GM19238 (cell line): ENCODE data around the gene CRYBG1.
"Not testable (repeated sequence)": the region's sequence is repeated elsewhere in the genome, so short reads cannot be mapped to it uniquely, and the experiment has no call there.

Experiments
- DNase-seq: peaks from one replicate; pipeline ENCODE4 v3.0.0; 2011; ENCODE audit warnings: low spot score; ENCODE audit not compliant: insufficient read length

The CRYBG1 gene

GRCh38 chr6:106502559-106502958, 142.0 kb downstream of the CRYBG1 start:
- no peak for DNase-seq

- no peak for DNase-seq
These were observed 147.8 kb downstream of the CRYBG1 start for GRCh38 chr6:106508277-106508676.

DNA sequence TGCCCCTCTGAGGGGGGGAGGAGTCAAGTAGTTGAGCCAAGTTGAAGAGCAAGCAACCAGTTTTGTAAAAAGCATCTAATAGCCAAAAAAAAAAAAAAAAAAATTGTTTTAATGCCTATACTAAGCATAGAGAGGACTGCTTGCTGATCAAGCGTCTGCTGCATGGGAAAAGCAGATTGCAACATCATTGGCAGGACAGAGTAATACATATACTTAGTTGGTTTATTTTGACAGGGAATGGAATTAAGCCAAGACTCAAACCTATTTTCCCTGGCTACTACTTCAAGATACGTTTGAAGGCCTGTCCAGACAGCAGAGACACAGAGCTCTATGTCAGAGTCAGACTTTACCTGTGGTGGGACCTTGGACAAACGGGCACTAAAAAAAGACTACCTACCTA, 148.3 kb downstream of the CRYBG1 start:
- no peak for DNase-seq

GRCh38 chr6:106509420-106510089, 149.0 kb downstream of the CRYBG1 start:
- no peak for DNase-seq

GRCh38 chr6:106510090-106510970, 149.8 kb downstream of the CRYBG1 start:
- peak; percentile 57 for DNase-seq

DNA sequence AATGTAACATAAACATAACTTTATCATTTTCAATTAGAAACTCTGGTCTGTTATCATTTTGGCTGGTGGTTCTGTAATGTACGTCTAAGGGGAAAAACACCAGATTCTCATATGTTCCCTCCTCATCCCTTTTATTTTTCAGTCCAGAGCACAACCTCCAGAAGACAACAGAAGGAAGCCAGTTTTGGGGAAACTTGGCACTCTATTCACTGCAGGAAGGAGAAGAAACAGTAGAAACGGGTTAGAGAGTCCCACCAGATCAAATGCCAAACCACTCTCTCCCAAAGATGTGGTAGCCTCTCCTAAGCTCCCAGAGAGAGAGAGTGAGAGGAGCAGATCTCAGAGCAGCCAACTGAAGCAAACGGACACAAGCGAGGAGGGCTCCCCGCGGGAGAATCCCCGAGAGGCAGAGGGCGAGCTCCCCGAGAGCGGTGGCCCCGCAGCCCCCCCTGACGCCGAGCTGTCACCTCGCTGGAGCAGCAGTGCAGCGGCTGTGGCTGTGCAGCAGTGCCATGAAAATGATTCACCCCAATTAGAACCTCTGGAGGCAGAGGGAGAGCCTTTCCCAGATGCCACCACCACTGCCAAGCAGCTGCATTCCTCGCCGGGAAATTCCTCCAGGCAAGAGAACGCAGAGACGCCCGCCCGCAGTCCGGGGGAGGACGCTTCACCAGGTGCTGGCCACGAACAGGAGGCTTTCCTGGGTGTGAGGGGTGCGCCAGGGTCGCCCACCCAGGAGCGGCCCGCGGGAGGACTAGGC, 151.0 kb downstream of the CRYBG1 start:
- no peak for DNase-seq

- DNase-seq = peak; percentile 49
These were observed 151.8 kb downstream of the CRYBG1 start for GRCh38 chr6:106512048-106512967.

GRCh38 chr6:106512968-106513574, 152.6 kb downstream of the CRYBG1 start:
- DNase-seq = no peak

DNA sequence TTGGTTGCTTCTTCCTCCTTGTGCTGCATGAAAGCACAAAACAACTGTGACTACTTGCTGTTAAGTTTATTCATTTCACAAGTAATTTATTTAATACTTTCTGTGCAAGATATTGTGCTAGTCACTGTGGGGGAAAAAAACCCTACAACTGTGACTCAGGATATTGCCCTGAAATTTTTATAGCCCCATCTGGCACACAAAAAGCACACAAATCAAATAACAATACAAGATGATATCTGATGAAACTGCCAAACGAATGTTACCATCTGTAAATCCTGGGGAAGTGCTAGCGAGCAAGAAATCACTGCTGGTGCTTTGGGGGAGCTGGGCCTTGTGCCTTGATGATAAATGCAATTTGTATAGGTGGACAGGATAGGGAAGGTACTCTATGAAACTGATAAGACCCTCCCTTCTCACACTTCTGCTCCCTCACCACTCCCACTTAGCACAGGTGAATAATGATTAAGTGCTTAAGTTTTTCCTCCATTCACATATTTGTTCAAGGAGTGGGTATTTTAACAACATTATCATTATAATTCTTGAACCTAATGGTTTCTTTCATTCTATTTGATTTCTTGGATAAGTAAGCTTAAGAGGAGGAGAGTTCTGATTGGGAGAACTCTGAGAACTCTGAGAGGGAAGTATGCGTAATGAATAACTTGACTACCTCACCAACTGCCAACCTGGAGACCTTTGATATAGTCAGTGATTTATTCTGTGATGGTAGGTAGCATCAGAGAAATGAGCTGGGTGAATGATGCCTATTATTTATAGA, 153.5 kb downstream of the CRYBG1 start:
- no peak for DNase-seq

- DNase-seq = no peak
These were observed 154.0 kb downstream of the CRYBG1 start for GRCh38 chr6:106514583-106514885.

GRCh38 chr6:106515582-106515981, 155.1 kb downstream of the CRYBG1 start:
- not testable (repeated sequence) for DNase-seq

DNA sequence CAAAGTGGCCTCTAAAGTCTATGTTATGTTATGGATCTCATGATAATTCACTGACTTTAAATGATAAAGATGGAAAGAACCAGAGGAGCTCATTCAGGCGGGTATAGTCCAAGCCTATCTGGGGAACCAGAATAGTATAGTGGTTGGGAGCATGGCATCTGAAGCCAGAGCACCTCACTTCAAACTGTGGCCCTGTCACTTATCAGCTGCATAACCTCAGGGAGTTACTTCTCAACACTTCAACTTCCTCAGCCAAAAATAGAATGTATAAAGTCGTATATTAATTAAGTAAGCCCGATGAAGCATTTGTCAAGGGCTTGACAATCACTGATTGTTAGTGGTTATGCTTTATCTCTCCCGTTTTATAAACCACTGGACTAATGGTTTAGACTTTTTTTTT, 156.1 kb downstream of the CRYBG1 start:
- DNase-seq = no peak

- no peak for DNase-seq
These were observed 157.2 kb downstream of the CRYBG1 start for GRCh38 chr6:106517706-106518105.

DNA sequence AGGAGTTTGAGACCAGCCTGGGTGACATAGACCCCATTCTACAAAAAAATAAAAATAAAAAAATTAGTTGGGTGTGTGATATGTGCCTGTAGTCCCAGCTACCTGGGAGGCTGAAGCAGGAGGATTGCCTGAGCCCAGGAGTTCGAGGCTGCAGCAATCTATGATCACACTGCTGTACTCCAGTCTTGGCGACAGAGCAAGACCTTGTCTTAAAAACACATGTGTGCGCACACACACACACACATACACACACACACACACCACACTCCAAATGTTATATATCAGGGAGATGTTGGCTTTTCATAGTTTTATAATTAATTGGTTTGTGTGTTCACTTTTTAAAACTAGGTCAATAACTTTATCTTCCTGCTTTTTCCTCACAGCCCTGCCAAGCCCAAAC, 158.2 kb downstream of the CRYBG1 start:
- no peak for DNase-seq

DNA sequence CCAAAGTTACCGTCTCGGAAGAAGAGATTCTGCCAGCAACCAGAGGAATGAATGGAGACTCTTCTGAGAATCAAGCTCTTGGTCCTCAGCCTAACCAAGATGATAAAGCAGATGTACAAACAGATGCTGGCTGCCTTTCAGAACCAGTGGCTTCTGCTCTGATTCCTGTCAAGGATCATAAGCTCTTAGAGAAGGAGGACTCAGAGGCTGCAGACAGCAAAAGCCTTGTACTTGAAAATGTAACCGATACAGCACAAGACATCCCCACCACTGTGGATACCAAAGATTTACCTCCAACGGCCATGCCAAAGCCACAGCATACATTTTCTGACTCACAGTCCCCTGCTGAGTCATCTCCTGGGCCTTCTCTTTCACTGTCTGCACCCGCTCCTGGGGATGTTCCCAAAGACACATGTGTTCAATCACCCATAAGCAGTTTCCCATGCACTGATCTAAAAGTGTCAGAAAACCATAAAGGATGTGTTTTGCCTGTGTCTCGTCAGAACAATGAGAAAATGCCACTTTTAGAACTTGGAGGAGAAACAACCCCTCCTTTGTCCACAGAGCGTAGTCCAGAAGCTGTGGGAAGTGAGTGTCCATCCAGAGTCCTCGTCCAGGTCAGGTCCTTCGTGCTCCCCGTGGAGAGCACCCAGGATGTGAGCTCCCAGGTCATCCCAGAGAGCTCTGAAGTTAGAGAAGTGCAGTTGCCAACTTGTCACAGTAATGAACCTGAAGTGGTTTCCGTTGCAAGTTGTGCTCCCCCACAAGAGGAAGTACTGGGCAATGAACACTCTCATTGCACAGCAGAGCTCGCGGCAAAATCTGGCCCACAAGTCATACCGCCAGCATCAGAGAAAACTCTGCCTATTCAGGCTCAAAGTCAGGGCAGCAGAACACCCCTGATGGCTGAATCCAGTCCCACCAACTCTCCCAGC, 159.2 kb downstream of the CRYBG1 start:
- DNase-seq = no peak

DNA sequence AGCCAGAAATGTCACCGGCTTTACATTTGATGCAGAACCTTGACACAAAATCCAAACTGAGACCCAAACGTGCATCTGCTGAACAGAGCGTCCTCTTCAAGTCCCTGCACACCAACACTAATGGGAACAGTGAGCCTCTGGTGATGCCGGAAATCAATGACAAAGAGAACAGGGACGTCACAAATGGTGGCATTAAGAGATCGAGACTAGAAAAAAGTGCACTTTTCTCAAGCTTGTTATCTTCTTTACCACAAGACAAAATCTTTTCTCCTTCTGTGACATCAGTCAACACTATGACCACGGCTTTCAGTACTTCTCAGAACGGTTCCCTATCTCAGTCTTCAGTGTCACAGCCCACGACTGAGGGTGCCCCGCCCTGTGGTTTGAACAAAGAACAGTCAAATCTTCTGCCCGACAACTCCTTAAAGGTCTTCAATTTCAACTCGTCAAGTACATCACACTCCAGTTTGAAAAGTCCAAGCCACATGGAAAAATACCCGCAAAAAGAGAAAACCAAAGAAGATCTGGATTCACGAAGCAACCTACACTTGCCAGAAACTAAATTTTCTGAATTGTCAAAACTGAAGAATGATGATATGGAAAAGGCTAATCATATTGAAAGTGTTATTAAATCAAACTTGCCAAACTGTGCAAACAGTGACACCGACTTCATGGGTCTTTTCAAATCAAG, 160.3 kb downstream of the CRYBG1 start:
- DNase-seq = peak; percentile 39

DNA sequence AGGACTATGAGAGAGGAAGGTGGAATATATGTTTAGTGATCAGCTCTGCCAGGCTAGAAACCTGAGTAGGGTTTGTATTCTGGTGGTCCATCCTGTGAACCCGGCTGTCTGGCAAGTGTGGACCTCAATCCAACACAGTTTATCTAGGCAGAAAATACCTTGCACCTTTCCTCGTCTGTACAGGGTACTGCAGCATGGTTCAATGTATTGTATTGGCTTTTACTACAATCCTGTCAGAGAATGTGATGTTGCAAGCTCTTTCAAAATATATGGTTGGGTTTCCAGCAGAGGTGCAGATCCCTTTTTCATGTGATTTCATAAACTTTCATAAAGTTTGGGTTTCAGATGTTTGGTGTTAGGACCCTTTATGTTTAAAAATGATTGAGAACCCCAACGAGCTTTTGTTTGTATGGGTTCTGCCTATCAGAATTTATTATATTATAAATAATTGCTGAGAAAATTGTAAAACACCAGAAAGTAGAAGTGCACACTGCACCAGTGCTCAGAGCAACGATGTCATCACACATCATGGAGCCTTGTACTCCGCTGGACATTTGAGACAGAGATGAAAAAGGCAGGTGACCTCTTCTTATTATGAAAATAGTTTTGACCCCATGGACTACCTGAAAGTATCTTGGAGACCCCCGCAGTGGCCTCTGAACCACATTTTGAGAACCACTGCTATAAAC, 162.2 kb downstream of the CRYBG1 start:
- DNase-seq = no peak
